ENCODE results near the gene NACC2.

The NACC2 gene

DNA sequence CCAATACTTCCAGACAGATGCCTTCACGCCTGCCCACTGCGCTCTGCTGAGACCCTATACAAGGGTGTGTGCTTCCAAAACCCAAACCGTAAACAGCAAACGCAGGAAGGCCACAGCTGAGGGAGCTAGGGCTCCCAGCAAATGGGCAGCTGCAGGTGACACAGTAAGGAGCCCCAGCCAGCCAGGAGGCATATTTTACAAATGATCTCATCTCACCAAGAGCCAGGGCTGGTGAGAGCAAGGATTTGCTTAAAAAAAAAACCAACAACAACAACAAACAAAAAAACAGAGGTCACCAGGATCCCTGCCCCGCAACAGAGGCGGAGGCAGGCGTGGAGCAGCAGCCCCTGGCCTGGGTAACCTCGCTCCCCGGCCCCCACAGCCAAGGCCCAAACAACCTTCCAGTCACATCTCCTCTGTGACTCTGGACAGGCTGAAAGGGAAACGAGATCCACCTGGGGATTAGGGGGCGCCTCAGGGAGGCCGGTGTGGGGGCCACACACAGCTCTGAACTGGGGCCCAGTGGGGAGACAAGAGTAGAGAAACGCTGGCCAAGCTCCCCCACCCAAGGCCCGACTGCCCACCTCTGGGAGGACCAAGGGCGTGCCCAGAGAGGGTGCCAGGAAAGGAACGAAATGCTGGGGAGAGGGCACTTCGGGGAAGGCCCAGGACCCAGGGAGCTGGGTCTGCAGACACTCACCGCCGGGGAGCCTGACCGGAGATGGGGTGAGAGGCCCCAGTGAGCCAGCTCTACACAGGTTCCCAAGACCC lies 3.3 kb downstream of the NACC2 start:
- DNase-seq, result no peak

DNA sequence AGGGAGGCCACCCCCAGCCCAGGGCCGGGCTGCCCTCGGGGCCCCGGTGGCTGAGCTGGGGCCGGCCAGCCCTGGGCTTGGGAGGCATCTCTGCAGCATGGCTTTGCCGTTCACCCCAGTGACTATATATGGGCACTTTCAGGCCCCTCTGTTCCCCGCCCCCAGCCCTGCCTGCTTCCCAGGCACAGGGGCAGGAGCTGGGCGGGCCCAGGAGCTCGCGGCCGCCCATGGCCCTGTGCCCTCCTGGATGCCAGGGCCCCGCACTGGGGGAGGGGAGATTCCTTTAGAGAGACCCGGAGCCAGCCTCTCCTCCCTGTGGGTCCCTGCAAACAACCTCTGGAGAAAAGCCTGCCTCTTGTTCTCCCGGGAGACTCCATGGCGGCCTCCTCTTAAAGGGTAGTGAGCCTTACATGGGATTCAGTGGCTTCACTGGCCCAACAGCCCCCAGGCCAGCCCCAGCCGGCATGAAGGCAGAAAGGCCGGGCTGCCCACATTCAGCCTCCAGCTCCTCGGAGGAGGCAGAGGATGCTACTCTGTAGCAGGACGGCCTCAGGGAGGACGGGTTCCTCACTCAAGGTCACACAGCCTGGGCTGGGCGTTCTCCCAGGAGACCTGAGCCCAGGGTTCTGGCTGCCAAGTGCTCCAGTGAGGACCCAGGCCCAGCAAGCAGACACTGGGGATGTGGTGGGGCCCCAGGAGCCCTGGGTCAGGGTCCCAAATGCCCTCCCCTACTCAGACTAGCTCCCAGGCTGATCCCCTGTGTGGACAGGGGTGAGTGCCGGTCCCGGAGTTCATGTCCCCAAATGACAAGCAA lies 4.1 kb downstream of the NACC2 start:
- DNase-seq, result no peak

DNA sequence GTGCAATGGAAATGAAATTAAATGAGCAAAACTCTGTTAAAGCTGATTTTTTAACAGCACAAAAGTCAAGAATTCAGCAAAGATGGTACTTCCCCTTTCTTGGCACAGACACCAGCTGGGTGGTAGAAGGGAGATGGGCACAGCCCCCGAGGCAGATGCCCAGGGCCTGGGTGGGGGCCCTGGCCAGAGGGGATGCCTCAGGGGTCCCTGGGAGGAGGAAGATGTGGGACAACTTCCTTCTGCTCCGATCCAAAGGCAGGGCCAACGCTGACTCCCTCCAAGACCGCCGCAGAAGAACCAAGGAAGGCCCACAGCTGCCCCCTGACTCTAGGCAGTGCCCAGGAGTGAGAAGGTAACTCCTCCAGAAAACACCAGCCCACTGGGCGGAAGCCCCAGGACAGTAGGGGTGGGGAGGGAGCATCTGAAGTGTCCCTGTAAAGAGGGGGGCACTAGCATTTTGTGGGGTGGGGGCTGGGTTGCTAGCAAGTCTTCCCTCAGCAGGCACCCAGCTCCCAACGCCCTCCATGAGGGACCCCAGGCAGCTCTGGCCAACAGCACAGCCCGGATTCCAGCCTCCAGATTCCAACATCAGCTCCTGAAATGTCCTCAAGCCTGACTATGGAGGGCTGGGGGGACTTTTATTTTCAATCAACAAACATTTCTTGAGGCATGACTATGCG lies 4.9 kb downstream of the NACC2 start:
- DNase-seq, result no peak

DNA sequence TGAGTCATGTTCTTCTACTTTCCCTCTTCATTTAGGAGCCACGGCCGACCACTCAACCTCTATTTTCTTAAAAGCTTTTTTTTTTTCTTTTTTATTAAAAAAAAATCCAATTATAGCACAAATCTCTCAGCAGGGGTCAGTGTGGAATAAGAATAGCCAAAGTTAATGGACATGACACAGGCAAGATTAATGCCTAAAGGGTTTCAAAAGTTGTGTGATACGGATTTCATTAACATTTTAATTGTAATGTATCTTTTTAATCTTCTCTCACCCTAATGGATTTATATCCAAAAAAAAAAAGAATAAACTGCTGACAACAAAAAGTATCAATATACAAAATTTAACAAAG lies 5.4 kb downstream of the NACC2 start:
- DNase-seq, result no peak

DNA sequence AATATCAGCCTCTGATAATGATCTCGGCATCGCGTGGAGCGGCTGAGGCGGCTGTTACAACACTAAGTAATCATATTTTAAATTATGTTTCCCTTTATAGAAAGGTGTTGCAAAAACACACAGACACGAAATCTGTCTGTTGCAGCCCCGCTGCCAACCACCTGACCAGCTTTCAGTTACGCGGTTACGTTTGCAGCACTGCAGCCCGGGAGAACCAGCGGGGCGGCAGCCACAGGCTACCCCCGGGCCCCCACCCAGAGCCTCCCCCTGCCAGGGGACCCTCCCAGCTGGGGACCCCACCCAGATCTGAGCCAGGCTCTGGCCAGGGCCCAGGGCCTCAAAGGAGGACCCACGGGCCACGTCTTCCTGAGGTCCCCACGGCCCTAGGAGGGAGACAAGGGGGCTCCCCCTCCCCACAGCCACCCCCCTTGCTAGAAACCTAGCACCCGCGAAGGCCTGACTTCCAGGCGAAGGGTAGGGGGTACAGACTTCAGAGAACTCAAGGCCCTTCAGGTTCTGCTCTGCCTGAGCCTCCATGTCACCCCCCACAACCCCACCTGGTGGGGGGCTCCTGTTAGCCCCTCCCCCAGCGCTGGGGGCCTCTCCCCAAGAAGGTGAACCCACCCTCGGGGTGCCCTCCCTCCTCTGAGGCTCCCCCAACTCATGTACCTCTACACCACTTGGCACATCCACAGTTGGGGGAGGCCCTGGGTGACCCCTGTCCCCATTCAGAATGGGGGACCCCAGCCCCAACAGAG lies 6.0 kb downstream of the NACC2 start:
- DNase-seq, result no peak

DNA sequence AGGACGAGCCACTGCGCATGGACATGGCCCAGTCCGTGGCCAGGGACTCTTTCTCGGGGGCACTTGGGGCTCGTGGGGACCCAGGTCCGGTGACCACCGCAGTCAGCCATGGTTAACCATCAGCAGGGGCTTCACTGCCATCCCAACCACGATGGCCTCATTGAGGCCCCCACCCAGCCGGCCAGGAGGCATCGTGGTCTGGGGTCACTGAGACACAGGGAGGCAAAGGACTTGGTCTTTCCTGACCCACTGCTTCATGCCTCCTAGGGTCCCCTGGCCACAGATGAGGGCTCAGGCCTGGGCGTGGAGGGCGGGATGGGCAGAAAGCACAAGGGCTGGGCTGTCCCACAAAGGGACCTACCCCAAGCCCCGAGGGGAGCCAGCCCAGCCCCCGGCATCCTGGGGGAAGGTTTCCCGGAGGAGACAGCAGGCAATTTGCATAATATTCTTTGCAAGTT lies 6.6 kb downstream of the NACC2 start:
- DNase-seq, result no peak

- DNase-seq, result no peak
These were observed 7.2 kb downstream of the NACC2 start for GRCh38 chr9:136087741-136088480.

DNA sequence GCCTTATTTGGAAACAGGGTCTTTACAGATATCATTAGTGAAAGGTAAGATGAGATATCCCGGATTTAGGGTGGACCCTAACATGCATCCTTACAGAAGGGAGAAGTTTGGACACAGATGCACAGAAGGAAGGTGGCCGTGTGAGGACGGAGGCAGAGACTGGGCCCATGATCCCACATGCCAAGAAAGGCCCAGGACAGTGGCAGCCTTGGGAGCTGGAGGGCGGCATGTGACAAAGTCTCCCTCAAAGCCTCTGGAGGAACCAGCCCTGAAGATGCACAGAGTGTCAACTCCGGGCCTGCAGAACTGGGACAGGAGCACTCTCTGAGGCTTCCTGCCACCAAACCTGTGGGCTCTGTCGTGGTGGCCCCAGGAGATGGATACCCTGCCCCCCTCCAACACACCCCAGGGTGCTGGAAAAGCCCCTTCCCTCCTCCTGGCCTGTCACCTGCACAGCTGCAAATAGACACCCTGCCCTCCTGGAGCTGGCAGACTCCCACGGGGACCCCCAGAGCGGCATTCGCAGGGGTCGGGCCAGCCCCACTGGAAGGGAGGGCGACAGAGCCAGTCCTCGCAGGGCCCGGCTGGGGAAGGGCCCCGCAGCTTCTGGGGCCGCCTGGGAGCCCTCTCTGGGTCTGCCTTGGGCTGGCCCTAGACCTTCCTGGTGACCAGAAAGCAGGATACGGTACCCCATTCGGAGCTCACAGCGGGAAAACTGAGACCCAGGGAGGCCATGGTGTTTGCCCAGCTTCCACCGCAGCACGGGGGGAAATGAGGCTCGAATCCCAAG lies 7.9 kb downstream of the NACC2 start:
- DNase-seq, result no peak

DNA sequence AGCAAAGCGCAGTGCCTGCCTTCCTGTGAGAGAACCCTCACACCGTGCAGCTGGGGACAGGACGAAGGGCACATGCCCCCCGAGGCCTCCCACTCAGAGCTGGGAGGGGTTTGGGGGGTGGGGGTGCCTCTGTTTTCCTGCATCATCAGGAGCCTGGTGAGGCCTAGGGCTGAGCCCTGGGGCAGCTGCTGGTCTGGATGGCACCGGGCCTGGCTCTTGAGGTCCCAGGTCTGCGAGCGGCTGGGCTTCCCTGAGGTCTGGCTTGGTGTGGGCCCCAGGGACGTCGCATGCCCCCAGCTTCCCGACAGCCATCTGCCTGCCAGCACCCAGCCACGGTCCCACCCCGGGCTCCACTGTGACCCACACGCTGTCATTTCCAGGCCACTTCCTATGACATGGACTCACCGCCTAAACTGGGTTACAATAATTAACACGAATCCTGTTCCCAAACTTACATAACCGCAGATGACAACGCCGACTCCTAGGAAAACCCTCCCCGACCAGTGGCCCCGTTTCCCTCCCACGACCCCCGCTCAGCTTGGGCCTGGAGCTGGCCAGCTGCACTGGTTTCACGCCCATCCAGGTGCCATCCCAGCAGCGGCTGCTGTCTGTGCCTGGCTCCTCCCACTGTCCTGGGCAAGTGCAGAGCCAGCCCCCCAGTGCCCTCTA lies 8.7 kb downstream of the NACC2 start:
- DNase-seq, result no peak

GRCh38 chr9:136085815-136086212 lies 9.3 kb downstream of the NACC2 start:
- DNase-seq, result no peak

GRCh38 chr9:136084063-136084944 lies 10.8 kb downstream of the NACC2 start:
- DNase-seq, result no peak

DNA sequence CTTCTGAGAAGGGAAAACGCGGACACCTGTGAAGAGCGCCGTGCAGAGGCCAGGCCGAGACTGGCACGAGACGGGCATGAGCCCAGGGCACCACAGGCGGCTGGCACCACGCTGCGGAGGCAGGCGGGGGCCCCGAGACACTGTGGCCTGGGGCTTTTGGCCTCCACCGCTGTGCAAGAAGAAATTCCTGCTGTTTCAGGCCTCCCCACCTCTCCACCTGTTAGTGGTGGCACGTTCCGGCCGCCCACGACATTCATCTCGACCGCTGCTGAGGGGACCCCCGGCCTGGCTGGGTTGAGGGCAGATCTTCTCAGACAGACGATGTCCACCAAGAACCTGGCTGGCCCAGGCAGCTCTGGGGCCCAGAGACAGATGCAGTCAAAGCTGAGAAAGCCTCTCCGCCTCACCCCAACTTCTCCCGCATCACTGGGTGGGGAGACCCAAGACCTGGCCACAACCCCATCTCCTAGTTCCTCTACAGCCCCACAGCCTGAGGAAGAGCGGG lies 11.5 kb downstream of the NACC2 start:
- DNase-seq, result no peak

DNA sequence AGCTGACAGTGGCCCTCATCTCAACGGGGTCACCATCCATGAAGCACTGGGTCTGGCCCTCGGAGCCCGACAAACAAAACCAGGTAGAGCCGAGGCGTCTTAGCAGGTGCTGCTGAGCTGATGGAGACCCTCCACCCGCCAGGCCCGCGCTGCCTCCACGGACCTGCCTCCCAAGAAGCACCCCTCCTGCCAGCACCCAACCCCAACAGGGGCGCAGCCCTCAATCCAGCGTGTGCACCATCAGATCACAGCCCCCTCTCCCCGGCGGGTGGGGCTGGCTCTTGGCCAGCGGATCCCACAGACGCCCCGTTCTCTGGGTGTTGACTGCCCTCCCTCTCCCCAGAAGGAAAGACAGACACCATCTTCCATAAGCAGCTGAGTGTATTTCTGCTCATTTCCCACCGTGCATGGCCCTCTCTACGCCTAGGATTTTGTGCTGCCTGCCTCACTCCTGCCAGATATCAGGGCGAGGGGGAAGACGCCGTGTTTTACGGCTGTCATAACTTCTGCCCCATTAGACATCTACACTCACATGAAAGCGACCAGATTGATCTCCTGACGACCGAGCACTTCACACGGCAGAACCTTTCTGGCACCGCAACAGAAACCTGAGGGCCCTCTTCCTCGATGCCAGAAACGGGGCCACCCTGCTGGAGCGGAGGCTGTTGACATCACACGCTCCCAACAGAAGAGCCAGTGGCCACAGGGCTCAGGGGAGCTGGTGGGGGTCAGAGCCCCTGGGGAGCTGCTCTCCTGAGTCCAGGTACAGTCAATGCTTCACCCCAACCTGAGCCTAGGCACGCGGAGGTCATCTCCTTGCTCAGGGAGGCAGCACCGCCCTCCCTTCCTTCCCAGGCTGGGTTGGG lies 12.4 kb downstream of the NACC2 start:
- DNase-seq, result no peak

DNA sequence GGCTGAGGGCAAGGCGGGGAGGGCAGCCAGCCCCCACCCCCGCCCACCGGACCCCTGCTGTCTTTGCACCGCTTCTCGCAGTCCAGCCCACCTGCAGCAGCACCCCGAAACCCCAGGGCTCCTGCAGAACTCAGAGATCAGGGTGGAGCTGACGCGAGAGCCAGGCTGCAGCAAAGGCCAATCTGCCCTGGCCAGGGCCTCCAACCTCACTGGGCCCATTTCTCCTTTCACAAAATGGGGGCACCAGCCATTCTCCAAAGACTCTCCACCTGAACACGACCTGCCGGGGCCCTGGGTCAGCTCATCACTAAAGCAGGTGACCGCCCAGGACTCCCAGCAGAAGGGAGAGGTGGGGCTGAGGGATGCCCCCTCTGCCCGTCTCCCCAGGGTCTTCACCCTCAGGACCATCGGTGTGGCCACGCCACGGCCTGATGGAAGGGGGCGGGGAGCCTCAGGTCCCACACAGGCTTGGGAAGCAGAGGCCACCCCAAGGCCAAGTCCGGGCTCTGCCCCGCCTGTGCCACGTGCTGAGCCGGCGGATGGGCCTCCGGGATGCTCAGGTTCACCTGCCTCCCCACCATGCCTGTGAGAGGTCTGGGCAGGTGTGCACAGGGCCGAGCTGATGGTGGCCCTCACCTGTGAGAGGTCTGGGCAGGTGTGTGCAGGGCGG lies 13.1 kb downstream of the NACC2 start:
- no peak for DNase-seq

GRCh38 chr9:136081113-136081825 lies 13.8 kb downstream of the NACC2 start:
- no peak for DNase-seq

- no peak for DNase-seq
These were observed 14.4 kb downstream of the NACC2 start for GRCh38 chr9:136080716-136081112.

DNA sequence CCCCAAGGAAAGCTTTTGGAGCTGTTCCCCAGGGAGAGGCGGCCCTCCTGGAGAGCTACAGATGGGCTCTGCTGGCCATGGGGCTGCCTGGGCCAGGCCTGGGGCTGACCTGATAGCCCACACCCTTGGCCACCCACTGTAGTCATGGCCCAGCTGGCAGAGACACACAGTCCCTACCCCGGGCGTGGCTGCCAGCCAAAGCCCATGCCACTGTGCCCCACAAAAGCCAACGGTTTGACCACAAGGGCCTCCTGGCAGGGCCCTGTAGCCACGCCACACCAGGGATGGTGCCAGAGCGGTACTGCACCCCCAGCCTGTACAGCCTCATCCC lies 15.2 kb downstream of the NACC2 start:
- DNase-seq, result no peak

Measured in activated CD8-positive, alpha-beta memory T cell treated with anti-CD3 and anti-CD28 coated beads for 24 hours (primary cell).